IPS-NIHi7 (cell line): ENCODE measurements around the gene NACAD.

ENCODE experiments used
- DNase-seq: peaks from one replicate; pipeline ENCODE4 v3.0.0; 2012; ENCODE audit warnings: mixed read lengths; ENCODE audit errors: extremely low spot score

NACAD gene, protein sequence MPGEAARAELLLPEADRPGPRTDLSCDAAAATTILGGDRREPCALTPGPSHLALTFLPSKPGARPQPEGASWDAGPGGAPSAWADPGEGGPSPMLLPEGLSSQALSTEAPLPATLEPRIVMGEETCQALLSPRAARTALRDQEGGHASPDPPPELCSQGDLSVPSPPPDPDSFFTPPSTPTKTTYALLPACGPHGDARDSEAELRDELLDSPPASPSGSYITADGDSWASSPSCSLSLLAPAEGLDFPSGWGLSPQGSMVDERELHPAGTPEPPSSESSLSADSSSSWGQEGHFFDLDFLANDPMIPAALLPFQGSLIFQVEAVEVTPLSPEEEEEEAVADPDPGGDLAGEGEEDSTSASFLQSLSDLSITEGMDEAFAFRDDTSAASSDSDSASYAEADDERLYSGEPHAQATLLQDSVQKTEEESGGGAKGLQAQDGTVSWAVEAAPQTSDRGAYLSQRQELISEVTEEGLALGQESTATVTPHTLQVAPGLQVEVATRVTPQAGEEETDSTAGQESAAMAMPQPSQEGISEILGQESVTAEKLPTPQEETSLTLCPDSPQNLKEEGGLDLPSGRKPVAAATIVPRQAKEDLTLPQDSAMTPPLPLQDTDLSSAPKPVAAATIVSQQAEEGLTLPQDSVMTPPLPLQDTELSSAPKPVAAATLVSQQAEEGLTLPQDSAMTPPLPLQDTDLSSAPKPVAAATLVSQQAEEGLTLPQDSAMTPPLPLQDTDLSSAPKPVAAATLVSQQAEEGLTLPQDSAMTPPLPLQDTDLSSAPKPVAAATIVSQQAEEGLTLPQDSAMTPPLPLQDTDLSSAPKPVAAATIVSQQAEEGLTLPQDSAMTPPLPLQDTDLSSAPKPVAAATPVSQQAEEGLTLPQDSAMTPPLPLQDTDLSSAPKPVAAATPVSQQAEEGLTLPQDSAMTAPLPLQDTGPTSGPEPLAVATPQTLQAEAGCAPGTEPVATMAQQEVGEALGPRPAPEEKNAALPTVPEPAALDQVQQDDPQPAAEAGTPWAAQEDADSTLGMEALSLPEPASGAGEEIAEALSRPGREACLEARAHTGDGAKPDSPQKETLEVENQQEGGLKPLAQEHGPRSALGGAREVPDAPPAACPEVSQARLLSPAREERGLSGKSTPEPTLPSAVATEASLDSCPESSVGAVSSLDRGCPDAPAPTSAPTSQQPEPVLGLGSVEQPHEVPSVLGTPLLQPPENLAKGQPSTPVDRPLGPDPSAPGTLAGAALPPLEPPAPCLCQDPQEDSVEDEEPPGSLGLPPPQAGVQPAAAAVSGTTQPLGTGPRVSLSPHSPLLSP (N-terminal part only)

DNA sequence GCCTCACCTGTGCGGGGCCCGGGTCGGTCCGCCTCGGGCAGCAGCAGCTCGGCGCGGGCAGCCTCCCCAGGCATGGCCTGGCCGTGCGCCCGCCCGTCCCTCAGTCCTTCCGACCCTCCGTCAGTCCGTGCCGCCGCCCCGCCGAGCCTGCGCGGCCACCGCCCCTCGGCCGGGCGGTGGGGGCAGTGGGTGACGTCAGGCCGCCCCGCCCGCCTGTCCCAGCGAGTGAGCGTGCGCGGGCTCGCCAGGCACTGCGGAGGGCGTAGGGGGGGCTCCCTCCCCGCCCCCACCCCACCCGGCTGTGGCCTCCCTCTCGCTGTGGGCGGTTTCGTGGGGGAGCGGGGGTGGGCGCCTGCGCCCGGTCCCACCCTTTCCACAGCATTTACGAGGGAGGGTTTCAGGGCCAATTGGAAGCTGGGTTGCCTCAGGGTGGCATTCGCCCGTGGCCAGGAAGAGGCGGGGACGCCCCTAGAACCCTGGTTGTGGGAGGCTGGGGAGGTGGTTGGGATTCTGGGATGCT lies at the start of gene NACAD:
Gene NACAD, minus strand, starts transcription at position 149 of the 520 bp plus-strand sequence. Its CDS starts 75 bp downstream, at position 74.
- DNase-seq, result peak; percentile 81

DNA sequence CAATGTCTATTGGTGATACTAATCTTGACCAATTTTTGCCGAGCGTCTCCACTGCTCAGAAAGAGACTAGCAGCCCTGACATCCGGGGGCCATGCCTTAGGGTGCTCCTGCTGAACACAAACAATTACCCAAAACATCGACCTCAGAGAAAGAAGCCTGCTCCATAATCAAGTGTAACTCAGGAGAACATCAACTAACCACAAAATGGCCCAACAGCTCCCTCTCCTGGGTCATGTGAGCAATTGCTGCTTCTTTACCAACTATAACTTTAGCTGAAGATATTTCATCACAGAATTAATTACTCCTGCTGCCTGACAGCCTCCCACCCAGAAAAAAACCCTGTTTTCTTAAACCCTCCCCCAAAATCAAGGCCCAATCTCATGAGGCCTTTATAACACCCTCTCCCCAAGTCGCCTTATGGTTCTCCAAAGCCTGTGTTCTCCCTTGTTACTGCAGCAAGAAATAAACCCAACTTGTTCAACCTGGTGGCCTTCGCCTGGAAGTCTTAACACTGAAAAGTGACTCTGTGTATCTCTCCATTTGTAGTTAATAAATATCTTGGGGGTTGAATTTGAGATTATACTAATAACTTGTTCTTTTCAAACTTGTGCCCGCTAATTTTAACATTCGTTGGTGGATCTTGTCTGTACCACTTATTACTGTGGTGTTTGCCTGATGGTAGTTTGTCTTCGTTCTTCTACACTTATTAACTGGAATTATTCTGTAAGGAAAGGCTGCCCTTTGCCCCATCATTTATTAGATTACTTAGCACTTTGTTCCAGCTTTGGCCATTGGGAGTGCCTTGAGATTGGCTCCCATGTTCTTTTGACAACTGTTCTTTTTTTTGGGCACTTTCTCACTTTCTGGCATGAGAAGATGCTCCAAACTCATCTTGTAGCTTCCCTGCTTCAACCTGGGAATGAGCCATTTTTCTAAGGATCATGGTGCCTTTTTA lies 47.6 kb upstream of the NACAD start:
- peak; percentile 88 for DNase-seq

DNA sequence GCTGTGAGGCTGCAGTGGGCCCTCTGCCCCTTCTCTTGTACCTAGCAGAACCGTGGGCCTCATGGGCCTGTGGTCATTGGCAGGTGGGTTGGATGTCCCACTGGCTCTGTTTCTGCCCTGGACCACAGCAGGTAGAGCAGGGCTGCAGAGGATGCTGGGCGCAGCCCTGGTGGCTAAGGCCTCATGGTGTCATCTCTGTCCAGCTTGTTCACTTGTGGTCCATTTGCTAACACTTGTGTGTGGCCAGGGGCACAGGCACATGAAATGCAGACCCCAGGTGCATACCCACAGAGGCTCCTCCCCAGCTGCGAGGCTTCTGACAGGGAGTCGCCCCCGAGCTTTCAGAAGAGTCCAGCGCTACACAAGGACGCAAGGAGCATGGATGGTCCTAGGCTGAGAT lies 45.1 kb upstream of the NACAD start:
- no peak for DNase-seq

DNA sequence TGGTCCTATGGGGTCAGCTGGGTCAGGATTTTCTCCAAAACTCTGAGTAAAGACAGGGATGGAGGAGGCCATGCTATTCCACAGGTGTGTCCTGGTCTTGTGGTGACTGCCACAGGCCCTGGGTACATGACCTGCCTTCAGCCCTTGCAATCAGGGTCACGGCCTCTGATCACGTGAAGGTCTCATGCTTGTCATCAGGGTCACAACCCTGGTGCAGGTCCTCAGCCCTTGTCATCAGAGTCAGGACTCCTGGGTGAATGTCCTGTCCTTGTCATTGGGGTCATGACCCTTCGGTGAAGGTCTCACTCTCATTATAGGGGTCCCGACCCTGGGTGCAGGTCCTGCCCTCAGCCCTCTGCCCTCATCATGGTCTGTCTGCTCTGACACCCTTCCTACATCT lies 44.6 kb upstream of the NACAD start:
- no peak for DNase-seq

DNA sequence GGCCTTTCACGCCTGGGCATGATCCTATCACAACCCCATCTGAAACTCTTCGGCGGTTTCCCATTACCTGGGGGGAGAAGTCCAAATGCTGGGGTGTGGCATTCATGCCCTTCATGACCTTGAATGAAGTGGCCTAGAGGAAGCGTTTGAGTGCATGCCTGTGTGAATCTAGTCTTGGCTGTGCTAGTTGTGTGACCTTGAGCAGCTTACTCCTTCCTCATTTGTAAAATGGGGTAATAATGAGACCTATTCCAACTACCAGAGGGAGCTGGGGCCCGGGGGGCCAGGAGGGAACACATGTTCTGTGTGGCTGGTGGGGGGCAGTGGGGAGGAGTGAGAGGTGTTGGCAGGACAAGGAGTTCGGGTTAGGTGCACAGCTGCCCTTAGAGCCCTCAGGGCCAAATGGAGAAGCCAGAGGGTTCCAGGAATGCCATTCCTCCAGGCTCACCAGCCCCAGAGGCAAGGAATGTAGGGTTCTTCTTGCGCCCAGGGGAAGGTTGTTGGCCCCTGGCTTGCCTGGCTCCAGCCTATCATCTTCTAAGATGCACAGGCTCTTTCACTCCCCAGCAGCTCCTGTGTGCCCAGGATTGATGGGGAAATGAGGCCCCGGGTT lies 44.0 kb upstream of the NACAD start:
- no peak for DNase-seq

DNA sequence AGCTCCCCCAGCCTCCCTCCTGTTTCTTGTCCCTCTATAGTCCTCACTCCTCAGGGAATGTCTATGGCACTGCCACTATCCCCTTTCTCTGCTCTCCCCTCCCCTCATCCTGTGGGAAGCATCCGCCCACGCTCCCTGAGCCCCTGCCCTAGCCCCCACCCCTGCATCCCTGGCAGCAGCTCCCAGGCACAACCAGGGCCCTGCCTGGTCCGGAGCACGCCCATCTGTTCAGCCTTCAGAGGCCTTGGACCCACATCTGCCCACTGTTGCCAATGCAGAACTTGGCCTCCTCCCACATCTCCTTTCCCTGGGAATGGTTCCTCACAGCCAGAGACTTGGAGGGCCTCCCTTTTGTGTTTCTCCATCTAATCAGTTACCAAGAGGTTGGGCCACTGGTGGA lies 43.1 kb upstream of the NACAD start:
- DNase-seq, result no peak

DNA sequence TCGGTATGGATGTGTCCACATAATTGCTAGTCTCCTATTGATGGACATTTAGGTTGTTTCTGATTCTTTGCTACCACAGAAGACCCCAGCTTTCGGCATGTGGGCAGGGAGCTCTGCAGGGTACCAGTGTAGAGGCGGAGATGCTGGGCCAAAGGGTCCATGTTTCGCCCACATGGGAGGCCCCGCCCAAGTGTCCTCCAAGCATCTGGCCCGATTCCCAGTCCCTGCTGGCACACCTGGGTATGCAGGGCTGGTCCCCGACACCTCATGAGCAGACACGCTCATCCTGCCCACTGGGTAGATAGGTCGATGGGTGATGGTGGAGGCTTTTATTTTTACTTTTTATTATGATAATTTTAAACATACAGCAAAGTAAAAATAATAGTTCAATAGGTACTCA lies 42.1 kb upstream of the NACAD start:
- no peak for DNase-seq

DNA sequence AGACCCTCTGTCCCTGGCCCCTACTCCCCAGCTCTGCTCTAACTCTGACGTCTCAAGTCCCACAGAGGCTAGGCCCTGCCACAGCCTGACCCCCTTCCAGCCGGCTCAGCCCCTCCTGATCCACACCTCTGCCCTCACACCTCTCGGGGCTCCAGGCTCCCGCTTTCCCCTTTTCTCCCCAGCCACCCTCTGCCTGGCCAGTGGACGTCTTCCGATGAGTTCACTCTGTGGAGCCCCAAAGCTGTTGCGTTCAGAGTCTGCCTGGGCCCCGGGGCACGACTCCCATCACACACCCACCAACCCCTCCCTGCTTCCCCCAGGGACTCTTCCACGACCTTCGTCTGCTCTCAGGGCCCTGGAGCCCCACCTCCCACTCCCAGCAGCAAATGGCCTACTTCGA lies 41.1 kb upstream of the NACAD start:
- no peak for DNase-seq

DNA sequence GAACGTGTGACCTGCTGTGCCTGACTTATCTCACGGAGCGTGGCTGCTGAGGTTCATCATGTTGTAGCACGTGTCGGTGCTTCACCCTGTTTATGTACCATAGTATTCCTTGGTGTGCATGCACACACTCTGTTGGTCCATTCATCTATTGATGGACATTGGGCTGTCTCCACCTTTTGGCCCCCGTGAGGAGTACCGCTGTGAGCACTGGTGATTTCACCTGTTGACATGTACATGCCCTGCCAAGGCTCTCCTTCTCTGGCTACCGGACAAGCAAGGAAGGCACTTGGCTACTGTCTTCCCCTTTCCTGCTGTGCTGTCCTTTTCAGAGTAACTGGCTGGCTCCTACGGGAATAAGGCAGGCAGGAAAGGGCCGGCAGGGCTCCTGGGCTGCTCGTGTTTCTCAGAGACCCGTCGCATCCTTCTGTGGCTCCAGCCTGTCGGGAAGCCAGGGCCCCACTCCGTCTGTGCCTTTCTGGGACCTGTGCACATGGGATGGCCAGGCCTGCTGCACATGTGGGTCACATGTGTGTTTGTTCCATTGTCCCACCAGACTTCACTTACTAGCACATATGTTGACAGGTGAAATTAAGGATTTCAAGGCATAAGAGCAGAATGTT lies 40.5 kb upstream of the NACAD start:
- DNase-seq, result no peak

DNA sequence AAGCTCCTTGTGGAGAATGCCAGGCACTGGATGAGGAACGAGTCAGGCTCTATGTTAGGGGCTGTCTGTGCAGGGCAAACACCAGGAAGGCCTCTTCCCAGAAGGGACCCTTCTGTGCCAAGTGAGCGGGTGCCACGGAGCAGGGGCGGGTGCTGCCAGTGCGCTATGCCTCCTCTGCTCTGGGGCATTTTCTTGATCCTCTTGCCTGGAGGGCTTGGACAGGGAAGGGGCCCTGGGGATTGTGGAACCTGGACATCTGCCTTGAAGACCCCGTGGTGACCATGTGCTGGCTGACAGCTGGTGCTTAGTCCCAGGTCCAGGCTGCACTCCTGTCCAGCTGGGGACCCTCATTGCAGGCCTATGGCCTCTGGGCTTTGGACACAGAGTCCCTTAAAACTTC lies 38.2 kb upstream of the NACAD start:
- no peak for DNase-seq

DNA sequence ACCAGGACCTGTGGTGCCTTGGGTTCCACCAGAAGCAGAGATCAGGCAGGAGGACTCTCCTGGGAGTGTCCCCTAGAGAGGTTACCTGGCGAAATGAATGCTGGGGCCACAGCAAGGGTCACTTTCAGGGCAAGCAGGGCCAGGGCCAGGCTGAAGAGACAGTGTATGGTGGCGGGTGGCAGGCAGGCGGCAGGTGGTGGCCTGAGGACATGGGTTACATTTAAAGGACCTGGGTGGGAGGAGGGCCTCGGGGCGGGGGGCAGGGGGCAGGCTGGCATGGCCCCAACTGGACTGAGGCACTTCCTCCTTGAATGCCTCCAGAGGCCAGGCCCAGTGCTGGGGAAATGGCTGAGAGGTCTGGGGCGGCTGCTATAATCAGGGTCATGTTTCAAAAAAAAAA lies 37.4 kb upstream of the NACAD start:
- no peak for DNase-seq

DNA sequence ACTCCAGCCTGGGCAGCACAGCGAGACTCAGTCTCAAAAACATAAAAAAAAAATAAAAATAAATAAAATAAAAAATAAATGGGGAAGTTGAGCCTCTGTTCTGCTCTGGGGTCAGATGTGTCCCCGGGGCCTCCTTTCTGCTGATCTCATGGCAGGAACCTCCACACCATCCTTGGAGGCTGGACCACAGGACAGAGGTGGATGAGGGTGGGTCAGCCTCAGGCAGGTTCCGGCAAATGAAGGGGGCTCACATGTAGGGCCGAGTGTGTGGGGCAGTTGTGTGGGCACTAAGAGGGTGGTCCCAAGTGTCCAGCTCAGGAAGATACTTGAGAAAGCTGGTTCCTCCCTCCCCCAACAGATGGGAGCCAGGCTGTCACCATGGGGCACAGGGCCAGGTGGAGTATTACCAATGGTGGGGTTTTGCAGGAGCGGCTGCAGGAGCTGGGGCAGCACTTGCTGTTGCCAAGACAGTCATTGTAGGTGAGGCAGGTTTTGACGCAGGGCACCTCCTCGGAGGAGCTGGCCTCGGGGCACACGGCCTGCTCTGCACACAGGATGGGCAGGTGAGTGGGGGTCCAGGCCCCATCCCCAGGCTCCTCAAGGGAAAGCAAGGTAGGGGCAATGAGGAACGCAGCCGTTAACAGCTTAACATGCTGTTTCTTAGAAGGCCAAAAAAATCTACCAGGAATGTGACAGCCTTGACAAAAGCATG lies 36.6 kb upstream of the NACAD start:
- no peak for DNase-seq

DNA sequence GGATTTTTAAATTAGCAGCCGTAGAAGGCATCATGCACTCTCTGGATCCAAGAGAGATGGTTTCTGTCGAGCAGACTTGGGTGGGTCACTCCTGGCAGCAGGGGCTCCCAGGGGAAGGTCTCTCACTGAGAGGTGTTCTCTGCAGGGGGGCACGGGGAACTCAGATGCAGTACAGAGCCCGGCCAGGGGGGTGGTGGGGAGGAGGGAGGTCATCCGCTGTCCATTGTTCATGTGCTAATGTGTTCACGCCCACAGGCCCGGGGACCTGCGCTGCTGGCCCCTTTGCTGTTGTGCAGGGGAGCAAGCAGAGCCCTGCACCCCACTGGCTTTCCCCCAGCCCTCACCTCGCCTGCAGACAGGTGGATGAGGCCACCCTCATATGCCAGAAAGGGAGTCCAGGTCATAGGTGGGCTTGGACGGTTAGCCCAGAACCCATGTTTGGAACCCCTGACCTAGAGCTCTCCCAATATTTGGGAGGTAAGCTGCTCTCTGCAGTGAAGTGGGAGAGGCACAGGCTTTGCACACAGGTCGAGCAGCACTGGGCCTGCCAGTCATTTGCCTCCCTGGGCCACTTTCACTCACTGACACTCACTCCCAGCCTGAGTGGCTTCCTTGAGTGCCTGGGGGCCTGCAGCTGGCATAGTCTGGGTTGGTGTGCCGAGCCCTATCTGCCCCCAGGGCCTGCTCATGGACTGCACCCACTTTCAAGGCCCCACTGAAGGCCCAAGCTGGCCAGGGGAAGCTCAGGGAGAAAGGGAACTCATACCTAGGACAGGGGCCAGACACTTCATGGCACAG lies 35.3 kb upstream of the NACAD start:
- peak; percentile 44 for DNase-seq

DNA sequence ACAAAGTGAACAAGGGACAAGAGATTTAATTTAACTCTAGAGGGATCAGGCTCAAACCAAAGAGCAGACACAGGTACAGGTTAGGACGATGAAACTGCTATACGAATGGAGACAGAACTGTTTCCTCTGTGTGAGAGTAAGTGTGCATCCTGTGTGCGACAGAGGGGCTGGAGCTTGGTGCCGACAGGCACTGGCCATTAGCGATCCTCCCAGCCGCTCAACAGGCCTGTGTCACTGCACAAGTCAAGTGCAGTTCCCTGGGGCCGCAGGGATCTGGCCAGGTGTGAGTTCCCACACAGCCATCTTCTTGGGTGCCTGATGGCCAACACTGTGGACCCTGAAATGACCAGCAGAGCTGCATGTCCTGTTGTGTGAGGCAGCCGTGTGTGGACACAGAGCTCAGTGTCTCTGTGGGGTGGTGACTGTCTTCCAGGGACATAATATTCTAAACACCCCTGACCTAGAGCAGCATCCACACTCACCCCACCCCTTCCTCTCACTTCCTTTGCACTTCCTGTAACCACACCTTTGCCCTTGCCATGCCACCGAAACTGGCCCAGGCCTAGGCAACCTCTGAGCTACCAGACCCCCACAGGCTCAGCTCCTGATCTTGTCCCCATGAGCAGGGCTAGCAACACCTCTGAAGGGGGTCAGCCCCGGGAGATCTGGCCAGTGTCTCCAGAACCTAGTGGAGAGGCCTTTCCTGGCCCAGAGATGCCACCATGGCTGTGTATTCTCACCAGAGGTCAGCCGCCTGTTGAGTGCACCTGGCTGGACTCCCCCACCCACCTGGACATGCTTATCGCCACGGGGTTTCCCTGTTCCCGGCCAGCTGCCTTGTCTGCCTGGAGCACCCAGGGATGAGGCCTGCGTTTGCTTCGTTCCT lies 34.4 kb upstream of the NACAD start:
- no peak for DNase-seq

DNA sequence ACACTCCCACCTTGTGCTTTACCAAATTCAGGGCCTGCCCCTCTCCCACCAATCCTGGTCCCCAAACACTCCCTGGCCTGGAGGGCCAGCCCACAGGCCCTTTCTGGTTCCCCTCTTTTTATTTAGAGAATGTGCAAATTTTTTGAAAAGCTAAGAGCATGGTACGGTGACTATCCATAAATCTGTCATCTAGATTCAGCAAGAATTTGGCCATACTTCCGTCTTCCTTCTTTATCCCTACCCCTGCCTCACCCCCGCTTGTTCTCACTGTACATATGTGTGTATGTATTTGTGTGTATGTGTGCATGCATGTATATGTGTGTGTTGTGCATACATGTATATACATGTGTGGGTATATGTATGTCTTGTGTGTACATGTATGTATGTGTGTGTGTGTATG lies 30.8 kb upstream of the NACAD start:
- DNase-seq, result no peak

DNA sequence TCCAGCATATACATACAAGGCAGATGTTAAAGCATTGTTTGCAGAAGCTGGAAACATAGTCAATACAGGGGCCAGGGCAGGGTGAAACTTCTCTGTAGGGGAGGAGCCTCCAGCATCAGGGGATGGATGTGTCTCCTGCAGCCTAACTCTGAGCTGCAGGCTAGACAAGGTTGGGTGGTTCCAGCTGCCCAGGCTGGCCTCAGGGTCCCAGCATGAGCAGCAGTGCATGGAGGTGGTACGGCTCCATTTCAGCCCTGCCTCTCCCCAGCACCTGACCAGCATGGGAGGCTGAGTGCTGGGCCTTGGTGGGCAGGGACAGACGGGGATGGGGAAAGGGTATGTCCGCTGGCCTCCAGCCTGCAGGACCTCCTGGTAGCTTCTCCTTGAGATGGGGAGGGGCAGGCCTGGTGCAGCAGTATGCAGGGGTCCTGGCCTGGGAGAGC lies 30.1 kb upstream of the NACAD start:
- DNase-seq, result no peak

DNA sequence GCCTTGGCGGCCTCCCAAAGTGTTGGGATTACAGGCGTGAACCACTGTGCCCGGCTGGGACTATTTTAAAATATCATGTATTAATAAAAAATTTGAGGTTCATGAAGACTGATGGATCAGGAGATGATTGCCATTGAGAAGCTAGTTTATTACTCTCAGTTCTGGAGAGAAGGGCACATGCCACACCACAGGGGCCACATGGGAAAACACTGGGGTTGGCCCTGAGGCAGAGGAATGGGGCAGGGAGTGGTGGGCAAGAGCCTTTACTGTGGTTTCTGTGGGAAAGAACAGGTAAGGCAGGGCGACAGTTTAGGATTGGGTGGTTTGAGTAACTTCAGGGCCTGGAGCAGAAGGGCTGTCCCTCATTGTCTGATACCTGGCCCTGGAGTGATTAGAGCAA lies 29.5 kb upstream of the NACAD start:
- DNase-seq, result no peak
